GM10248 (cell line): ENCODE measurements around the gene CTNNA3.
"Not testable (repeated sequence)": the region's sequence is repeated elsewhere in the genome, so short reads cannot be mapped to it uniquely, and the experiment has no call there.

Source experiments
- CTCF ChIA-PET: fragments of 300-600 bp; sonication (Branson Sonifier 250); formaldehyde crosslinking; extraction: SDS; loops from one replicate; lab custom pipeline; 2021; ENCODE audit warnings: antibody characterized with exemption; lab: Yijun Ruan, JAX
- POLR2A ChIA-PET: fragments of 350-650 bp; sonication (Branson Sonifier 250); formaldehyde crosslinking; extraction: SDS; loops from one replicate; lab custom pipeline; 2020; ENCODE audit warnings: antibody characterized with exemption; lab: Yijun Ruan, JAX
- DNase-seq: peaks from one replicate; pipeline ENCODE4 v3.0.0; 2012; ENCODE audit errors: extremely low spot score
- CTCF ChIP-seq: IDR thresholded peaks from 2 replicates; pipeline ENCODE4 v1.5.1; 2012; ENCODE audit warnings: mild to moderate bottlenecking, low read depth; ENCODE audit errors: extremely low read depth, missing control alignments, control extremely low read depth

Gene CTNNA3

DNA sequence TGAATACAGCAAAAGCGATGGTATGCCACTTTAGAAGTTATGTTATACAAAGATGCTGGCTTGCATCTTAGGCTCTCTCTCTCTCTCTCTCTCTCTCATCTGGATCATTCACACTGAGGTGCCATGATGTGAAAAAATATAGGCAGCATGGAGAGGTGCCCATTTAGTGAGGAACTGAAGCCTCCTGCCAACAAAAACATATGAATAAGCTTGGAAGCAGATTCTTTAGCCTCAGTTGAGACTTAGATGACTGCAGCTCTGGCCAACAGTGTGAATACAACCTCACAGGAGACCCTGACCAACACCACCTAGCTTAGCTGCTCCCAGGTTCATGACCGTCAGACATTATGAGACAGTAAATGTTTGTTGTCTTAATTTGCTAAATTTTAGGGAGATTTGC is 1330.3 kb downstream of the CTNNA3 start:
- no peak for DNase-seq
- POLR2A ChIA-PET = no interaction called here
- CTCF ChIA-PET = no interaction called here
- TF ChIP-seq CTCF = no peak

DNA sequence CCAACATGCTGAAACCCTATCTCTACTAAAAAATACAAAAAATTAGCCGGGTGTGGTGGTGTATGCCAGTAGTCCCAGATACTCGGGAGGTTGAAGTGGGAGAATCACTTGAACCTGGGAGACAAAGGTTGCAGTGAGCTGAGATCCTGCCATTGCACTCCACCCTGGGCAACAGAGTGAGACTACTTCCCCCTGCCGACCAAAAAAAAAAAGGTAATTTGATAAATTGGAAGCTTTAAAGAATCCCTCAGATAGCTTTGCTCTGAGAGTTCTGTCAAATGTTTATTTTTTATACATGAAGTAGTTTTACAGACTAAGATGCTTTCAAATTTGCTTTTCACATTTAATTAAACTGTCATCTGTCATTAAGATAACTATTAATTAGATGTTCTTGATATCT is 1333.5 kb downstream of the CTNNA3 start:
- no peak for TF ChIP-seq CTCF
- no peak for DNase-seq
- POLR2A ChIA-PET = no interaction called here
- CTCF ChIA-PET = no interaction called here

GRCh38 chr10:66353822-66354221 is 1342.2 kb downstream of the CTNNA3 start:
- POLR2A ChIA-PET, CTCF ChIA-PET, DNase-seq: not testable (repeated sequence)

DNA sequence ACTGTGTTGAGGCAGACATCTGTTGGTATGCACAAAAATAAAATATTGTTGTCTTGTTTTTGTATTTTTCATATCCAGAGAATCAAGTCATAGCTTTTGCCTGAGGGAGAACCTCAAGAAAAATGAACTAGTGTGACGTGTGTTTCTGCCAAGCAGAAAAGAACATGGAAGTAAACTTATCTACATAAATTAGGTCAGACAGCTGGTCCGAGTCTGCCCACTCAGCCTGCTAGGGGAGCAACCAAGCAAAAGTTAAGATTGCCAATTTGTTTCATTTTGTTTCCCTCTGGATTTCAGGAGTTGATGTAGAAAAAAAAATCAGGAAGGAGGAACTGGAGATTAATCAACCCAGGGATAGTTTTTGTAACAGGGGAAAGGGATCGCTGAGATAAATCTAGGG is 1342.6 kb downstream of the CTNNA3 start:
- TF ChIP-seq CTCF = no peak
- POLR2A ChIA-PET = no interaction called here
- no peak for DNase-seq
- CTCF ChIA-PET = no interaction called here

- ChIA-PET CTCF (no interaction called here), POLR2A (no interaction called here)
- no peak for TF ChIP-seq CTCF
- no peak for DNase-seq
Observed at GRCh38 chr10:66350622-66351399, 1345.2 kb downstream of the CTNNA3 start.

- ChIA-PET POLR2A (no interaction called here), CTCF (no interaction called here)
- no peak for TF ChIP-seq CTCF
- no peak for DNase-seq
Observed at GRCh38 chr10:66349726-66350125, 1346.3 kb downstream of the CTNNA3 start.

GRCh38 chr10:66349076-66349475 is 1346.9 kb downstream of the CTNNA3 start:
- CTCF ChIA-PET = interaction anchor here (1.4 to 1.5 kb wide), 2 partner anchors 27 kb away, joined by 3 read pairs; no protein-coding TSS in a partner anchor
- no peak for DNase-seq
- POLR2A ChIA-PET = no interaction called here
- no peak for TF ChIP-seq CTCF
